ENCODE measurements around the gene PLA2G2F. TPM values are rescaled to one million over a fixed set of nuclear protein-coding genes. Genes with fewer than 3 reads are reported as not detected.

PLA2G2F gene
- total and polyA plus RNA-seq, 9 of the 15 experiments (the other 6 are each of a cell fraction or from before 2014, with no cell fraction given): not detected

DNA sequence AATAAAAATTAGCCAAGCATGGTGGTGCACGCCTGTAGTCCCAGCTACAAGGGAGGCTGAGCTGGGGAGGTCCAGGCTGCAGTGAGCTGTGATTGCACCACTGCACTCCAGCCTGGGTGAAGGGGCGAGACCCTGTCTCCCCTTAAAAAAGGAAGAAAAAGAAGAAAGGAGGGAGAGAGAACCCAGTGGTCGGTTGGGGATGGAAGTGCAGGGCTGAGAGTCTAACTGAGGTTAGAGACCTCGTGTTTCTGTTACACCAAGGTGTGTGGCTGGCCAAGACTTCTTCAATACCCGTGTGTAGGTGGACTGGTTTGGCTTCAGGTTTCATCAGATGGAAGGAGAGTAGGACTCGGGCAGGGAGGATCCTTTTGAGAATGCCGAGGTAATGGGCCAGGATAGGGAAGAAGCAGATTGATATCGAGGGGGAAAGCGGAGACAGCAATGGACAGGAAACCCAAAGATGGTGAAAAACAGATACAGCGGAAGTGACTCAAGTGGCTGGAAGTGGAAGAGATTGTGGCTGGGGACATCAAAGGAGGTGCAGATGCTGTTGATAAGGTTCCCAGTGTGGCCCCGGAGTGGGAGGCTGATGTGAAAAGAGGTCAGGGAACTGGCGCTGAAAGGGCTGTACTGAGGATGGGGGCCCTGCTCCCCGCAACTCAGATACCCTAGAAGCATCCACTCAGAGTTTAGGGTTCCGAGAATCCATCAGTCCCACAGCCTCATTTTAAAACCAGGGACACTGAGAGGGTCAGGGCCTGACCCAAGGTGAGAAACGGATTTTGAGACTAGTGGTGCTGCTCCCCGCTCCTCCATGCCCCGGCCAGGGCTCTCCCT, 46.1 kb downstream of the PLA2G2F start (continued):
- TF ChIP-seq DPF2 (IDR thresholded peaks at IDR 0.05): peak; percentile 99
- peak; percentile 70; the same call in 1 of the 2 replicates for TF ChIP-seq GABPB2 (CRISPR knock-in tag; conservative IDR thresholded peaks at IDR 0.05)
- peak; percentile 58; the same call in 1 of the 2 replicates for TF ChIP-seq CEBPG (CRISPR knock-in tag; IDR thresholded peaks at IDR 0.05)
- TF ChIP-seq CEBPG (tag; conservative IDR thresholded peaks at IDR 0.05 in 1 of 2, IDR thresholded peaks at IDR 0.05 in 1 of 2): peak; percentile 42 to 66; a peak in 3 of 4 replicates
- TF ChIP-seq, protein P1, sequence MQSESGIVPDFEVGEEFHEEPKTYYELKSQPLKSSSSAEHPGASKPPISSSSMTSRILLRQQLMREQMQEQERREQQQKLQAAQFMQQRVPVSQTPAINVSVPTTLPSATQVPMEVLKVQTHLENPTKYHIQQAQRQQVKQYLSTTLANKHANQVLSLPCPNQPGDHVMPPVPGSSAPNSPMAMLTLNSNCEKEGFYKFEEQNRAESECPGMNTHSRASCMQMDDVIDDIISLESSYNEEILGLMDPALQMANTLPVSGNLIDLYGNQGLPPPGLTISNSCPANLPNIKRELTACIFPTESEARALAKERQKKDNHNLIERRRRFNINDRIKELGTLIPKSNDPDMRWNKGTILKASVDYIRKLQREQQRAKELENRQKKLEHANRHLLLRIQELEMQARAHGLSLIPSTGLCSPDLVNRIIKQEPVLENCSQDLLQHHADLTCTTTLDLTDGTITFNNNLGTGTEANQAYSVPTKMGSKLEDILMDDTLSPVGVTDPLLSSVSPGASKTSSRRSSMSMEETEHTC (IDR thresholded peaks at IDR 0.05): no peak
- TF ChIP-seq EGR1 (conservative IDR thresholded peaks at IDR 0.05): peak; percentile 74
- TF ChIP-seq, protein P2, sequence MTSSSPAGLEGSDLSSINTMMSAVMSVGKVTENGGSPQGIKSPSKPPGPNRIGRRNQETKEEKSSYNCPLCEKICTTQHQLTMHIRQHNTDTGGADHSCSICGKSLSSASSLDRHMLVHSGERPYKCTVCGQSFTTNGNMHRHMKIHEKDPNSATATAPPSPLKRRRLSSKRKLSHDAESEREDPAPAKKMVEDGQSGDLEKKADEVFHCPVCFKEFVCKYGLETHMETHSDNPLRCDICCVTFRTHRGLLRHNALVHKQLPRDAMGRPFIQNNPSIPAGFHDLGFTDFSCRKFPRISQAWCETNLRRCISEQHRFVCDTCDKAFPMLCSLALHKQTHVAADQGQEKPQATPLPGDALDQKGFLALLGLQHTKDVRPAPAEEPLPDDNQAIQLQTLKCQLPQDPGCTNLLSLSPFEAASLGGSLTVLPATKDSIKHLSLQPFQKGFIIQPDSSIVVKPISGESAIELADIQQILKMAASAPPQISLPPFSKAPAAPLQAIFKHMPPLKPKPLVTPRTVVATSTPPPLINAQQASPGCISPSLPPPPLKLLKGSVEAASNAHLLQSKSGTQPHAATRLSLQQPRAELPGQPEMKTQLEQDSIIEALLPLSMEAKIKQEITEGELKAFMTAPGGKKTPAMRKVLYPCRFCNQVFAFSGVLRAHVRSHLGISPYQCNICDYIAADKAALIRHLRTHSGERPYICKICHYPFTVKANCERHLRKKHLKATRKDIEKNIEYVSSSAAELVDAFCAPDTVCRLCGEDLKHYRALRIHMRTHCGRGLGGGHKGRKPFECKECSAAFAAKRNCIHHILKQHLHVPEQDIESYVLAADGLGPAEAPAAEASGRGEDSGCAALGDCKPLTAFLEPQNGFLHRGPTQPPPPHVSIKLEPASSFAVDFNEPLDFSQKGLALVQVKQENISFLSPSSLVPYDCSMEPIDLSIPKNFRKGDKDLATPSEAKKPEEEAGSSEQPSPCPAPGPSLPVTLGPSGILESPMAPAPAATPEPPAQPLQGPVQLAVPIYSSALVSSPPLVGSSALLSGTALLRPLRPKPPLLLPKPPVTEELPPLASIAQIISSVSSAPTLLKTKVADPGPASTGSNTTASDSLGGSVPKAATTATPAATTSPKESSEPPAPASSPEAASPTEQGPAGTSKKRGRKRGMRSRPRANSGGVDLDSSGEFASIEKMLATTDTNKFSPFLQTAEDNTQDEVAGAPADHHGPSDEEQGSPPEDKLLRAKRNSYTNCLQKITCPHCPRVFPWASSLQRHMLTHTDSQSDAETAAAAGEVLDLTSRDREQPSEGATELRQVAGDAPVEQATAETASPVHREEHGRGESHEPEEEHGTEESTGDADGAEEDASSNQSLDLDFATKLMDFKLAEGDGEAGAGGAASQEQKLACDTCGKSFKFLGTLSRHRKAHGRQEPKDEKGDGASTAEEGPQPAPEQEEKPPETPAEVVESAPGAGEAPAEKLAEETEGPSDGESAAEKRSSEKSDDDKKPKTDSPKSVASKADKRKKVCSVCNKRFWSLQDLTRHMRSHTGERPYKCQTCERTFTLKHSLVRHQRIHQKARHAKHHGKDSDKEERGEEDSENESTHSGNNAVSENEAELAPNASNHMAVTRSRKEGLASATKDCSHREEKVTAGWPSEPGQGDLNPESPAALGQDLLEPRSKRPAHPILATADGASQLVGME (CRISPR knock-in tag; IDR thresholded peaks at IDR 0.05): 0 out of 2 replicates have a peak, but pooled peaks have one; percentile 47
- no peak for TF ChIP-seq ZNF124 (CRISPR knock-in tag; IDR thresholded peaks at IDR 0.05)
- TF ChIP-seq CBFB (CRISPR knock-in tag; IDR thresholded peaks at IDR 0.05): peak; percentile 69; the same call in 1 of the 2 replicates
- TF ChIP-seq SMARCE1 (IDR thresholded peaks at IDR 0.05): peak; percentile 97
- peak; percentile 66; the same call in 1 of the 2 replicates for TF ChIP-seq SUPT5H (IDR thresholded peaks at IDR 0.05)
- TF ChIP-seq, protein P3, sequence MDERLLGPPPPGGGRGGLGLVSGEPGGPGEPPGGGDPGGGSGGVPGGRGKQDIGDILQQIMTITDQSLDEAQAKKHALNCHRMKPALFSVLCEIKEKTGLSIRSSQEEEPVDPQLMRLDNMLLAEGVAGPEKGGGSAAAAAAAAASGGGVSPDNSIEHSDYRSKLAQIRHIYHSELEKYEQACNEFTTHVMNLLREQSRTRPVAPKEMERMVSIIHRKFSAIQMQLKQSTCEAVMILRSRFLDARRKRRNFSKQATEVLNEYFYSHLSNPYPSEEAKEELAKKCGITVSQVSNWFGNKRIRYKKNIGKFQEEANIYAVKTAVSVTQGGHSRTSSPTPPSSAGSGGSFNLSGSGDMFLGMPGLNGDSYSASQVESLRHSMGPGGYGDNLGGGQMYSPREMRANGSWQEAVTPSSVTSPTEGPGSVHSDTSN (CRISPR knock-in tag; IDR thresholded peaks at IDR 0.05; ENCODE audit: low read depth): no peak
- TF ChIP-seq, protein P3 (tag; conservative IDR thresholded peaks at IDR 0.05; ENCODE audit: low read depth): peak; percentile 20; the same call in 1 of the 2 replicates
- TF ChIP-seq ZNF324 (CRISPR knock-in tag; IDR thresholded peaks at IDR 0.05): no peak
- peak; percentile 93 for TF ChIP-seq HDAC2 (IDR thresholded peaks at IDR 0.05)
- peak; percentile 8; the same call in 1 of the 2 replicates for TF ChIP-seq ZNF644 (tag; IDR thresholded peaks at IDR 0.05; ENCODE audit: low read depth)

All from K562 (cell line).